Thoracic aorta (tissue), 2 donors: ENCODE measurements around the gene CDK16. TPM values are rescaled to one million over a fixed set of nuclear protein-coding genes. Genes with fewer than 3 reads are reported as not detected.

Experiments
- ATAC-seq: fragments of 150-250 bp; one replicate; pipeline ENCODE4 v1.8.0; 2017; ENCODE audit warnings: low read depth; ENCODE audit not compliant: insufficient number of reproducible peaks, low FRiP score
- DNase-seq: peaks from one replicate; pipeline ENCODE4 v3.0.0-alpha.2; 2020; ENCODE audit warnings: low spot score
- H3K27ac ChIP-seq, 2 donors: fragments of 200-600 bp; sonication (generic); 1 replicate in 1 of 2; 2 replicates in 1 of 2; pipeline ENCODE4 v1.5.1; 2016; ENCODE audit warnings: mild to moderate bottlenecking in 2 of 2, moderate library complexity in 2 of 2
- H3K27me3 ChIP-seq: fragments of 200-600 bp; sonication (generic); replicated peaks from 2 replicates; pipeline ENCODE4 v1.6.0; 2016; ENCODE audit warnings: mild to moderate bottlenecking; ENCODE audit not compliant: insufficient read depth
- H3K36me3 ChIP-seq: fragments of 200-600 bp; sonication (generic); one replicate; pipeline ENCODE4 v1.5.1; 2016
- H3K4me1 ChIP-seq, 2 donors: fragments of 200-600 bp; sonication (generic); 1 replicate in 1 of 2; 2 replicates in 1 of 2; pipeline versions ENCODE4 v1.5.1 to v1.6.0; 2016; ENCODE audit warnings: low read depth in 2 of 2, mild to moderate bottlenecking in 1 of 2; ENCODE audit not compliant: control insufficient read depth in 1 of 2
- H3K4me3 ChIP-seq: fragments of 200-600 bp; sonication (generic); 2 replicates; pipeline ENCODE4 v1.5.1; 2016; ENCODE audit warnings: mild to moderate bottlenecking
- H3K9me3 ChIP-seq: fragments of 200-600 bp; sonication (generic); 2 replicates; pipeline ENCODE4 v1.5.1; 2016
- total RNA-seq, 2 donors: library from RNA; depleted of rRNA; stranded (reverse); fragments of >200 nt; gene quantifications; one replicate each; pipeline versions ENCODE4 v1.1.0 to v1.2.3, GENCODE V29; 2016
- TF ChIP-seq, protein P1 (sequence below): fragments of 200-600 bp; sonication (generic); IDR thresholded peaks from one replicate; pipeline ENCODE4 v1.5.1; 2019; ENCODE audit warnings: antibody characterized with exemption

Gene CDK16
- total RNA-seq, 2 donors from 2014 or later, result 66.7 to 74.6 TPM

DNA sequence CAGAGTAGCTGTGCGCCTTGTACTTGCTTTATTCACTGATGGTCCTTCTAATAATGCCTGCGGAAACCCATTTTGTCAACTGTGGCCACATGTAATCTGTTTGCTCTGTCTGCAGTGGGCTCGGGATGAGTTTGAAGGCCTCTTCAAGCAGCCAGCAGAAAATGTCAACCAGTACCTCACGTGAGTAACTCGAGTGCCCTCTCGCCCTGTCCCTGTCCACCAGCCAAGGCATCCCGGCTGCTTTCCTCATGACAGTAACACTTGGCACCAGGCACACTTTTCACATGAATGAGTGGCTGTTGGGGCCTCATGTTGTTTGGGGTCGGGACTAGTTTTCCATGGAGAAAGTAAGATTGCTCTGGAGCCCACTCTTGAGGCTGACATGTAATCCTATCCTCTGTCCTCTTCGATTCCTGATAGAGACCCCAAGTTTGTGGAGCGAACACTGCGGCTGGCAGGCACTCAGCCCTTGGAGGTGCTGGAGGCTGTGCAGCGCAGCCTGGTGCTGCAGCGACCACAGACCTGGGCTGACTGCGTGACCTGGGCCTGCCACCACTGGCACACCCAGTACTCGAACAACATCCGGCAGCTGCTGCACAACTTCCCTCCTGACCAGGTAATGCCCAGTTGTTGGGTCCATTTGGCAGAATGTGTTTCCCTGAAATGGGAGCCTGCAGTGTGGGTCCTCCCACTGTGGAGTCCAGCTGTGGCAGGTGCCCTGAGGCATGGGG lies 8.8 kb upstream of the CDK16 start:
- ATAC-seq (no peak), DNase-seq (no peak)
- TF ChIP-seq, protein P1, sequence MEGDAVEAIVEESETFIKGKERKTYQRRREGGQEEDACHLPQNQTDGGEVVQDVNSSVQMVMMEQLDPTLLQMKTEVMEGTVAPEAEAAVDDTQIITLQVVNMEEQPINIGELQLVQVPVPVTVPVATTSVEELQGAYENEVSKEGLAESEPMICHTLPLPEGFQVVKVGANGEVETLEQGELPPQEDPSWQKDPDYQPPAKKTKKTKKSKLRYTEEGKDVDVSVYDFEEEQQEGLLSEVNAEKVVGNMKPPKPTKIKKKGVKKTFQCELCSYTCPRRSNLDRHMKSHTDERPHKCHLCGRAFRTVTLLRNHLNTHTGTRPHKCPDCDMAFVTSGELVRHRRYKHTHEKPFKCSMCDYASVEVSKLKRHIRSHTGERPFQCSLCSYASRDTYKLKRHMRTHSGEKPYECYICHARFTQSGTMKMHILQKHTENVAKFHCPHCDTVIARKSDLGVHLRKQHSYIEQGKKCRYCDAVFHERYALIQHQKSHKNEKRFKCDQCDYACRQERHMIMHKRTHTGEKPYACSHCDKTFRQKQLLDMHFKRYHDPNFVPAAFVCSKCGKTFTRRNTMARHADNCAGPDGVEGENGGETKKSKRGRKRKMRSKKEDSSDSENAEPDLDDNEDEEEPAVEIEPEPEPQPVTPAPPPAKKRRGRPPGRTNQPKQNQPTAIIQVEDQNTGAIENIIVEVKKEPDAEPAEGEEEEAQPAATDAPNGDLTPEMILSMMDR, result no peak
- H3K27me3 ChIP-seq, result no peaks in the 10 kb centered on the region
- H3K9me3 ChIP-seq, result no peaks in the 10 kb centered on the region
- peaks cover 50% of the 10 kb centered on the region for H3K36me3 ChIP-seq
- H3K27ac ChIP-seq, result no peak overlapping the region
- H3K4me3 ChIP-seq, result no peak overlapping the region
- H3K4me1 ChIP-seq, result no peaks in the 10 kb centered on the region

DNA sequence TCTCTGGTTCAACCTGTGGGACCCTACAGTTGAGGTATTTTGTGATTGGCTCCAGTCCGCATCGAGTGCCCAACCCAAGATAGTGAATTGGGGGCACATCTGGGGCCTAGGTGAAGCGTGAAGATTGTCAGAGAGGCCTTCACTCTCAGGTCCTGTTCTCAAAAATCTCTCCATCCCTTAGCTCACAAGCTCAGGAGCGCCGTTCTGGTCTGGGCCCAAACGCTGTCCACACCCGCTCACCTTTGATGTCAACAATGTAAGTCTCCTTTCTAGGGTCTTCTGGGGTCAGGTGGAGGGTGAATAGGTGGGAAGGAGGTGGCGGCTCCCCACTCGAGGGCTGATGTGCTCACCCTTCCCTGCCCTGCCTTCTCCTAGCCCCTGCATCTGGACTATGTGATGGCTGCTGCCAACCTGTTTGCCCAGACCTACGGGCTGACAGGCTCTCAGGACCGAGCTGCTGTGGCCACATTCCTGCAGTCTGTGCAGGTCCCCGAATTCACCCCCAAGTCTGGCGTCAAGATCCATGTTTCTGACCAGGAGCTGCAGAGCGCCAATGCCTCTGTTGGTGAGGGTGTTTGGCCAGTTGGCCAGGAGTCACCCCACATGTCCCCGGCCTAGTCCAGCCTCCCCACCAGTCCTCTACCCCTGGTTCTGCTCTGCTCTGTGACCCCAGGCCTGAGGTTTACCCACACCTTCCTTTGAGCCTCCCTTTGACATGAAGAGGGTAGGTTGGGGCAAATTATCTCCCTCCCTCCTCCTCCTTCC lies 7.6 kb upstream of the CDK16 start:
- no peak overlapping the region for H3K4me3 ChIP-seq
- ATAC-seq (no peak), DNase-seq (no peak)
- no peak overlapping the region for H3K27ac ChIP-seq
- no peaks in the 10 kb centered on the region for H3K4me1 ChIP-seq
- H3K9me3 ChIP-seq, result no peaks in the 10 kb centered on the region
- TF ChIP-seq, protein P1, result no peak
- H3K36me3 ChIP-seq, result peaks cover 57% of the 10 kb centered on the region
- no peaks in the 10 kb centered on the region for H3K27me3 ChIP-seq

DNA sequence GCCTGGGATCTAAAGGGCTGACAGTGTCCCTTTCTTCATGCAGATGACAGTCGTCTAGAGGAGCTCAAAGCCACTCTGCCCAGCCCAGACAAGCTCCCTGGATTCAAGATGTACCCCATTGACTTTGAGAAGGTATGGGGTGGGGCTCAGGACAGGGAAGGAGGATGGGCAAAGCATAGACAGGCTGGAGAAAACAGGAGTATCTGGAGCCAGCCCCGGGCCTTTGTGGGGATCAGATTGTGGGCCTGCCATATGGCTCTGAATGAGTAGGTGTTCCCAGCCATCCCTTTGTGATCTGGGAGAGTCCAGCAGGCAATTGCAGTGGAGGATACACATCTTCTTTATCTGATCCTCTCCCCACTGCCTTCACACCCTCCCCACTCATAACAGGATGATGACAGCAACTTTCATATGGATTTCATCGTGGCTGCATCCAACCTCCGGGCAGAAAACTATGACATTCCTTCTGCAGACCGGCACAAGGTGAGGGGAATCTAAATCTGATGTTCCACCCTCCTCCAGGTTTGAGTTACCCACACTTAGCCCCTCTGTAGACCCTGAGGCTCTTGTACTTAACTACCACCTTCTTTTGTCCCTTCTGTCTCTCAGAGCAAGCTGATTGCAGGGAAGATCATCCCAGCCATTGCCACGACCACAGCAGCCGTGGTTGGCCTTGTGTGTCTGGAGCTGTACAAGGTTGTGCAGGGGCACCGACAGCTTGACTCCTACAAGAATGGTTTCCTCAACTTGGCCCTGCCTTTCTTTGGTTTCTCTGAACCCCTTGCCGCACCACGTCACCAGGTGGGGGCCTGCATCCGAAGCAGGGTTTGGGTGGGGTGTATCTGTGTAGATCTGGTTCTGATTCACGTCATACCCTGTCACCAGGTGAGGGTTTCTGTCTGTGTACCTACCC lies 5.8 kb upstream of the CDK16 start:
- no peak for ATAC-seq
- H3K27me3 ChIP-seq, result no peaks in the 10 kb centered on the region
- TF ChIP-seq, protein P1, result no peak
- peaks cover 49% of the 10 kb centered on the region for H3K36me3 ChIP-seq
- no peak overlapping the region for H3K4me3 ChIP-seq
- peaks cover 0 to 11% of the 10 kb centered on the region in 2 donors for H3K4me1 ChIP-seq
- H3K27ac ChIP-seq, result no peak overlapping the region
- H3K9me3 ChIP-seq, result no peaks in the 10 kb centered on the region
- DNase-seq, result no peak

DNA sequence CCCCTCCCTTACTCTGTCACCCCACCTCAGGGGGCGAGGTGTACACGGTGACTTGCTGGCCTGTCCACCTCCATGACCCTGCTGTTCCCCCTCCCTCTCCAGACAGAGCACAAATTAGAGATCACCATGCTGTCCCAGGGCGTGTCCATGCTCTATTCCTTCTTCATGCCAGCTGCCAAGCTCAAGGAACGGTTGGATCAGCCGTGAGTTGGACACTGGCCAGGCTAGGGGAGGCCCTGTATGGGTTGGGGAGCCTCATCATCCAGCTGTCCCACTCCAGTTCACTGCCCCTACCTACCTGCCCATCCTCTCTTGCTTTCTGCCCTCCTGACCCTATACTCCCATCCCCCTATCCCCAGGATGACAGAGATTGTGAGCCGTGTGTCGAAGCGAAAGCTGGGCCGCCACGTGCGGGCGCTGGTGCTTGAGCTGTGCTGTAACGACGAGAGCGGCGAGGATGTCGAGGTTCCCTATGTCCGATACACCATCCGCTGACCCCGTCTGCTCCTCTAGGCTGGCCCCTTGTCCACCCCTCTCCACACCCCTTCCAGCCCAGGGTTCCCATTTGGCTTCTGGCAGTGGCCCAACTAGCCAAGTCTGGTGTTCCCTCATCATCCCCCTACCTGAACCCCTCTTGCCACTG lies 3.9 kb upstream of the CDK16 start:
- no peaks in the 10 kb centered on the region for H3K9me3 ChIP-seq
- peaks cover 0 to 11% of the 10 kb centered on the region in 2 donors for H3K4me1 ChIP-seq
- TF ChIP-seq, protein P1, result no peak
- H3K36me3 ChIP-seq, result peaks cover 43% of the 10 kb centered on the region
- H3K27me3 ChIP-seq, result no peaks in the 10 kb centered on the region
- H3K4me3 ChIP-seq, result no peak overlapping the region
- H3K27ac ChIP-seq, result no peak overlapping the region
- DNase-seq (no peak), ATAC-seq (no peak)
